PC-3 (cell line): Measurements from ENCODE around the gene SOWAHB. TPM values are rescaled to one million over a fixed set of nuclear protein-coding genes. Genes with fewer than 3 reads are reported as not detected.
A peak's percentile ranks its signal among the peaks of the same experiment; 100 is the strongest.

Experiments used
- ATAC-seq: fragments of 200-7000 bp; cut with Tn5 transposase; 2 replicates; pipeline ENCODE4 v1.9.1; 2020; ENCODE audit warnings: mild to moderate bottlenecking, moderate library complexity
- BruUV-seq: library from RNA; stranded (reverse); fragments of 400-500 nt; replicated peaks from 2 replicates; lab custom pipeline; 2021; lab: Mats Ljungman, UMichigan
- CTCF ChIA-PET: fragments of 300-600 bp; sonication (Branson Sonifier 250); formaldehyde crosslinking; loops from one replicate; lab custom pipeline; 2022; ENCODE audit warnings: antibody characterized with exemption; lab: Charles Lee
- POLR2A ChIA-PET: fragments of 300-600 bp; sonication (Branson Sonifier 250); formaldehyde crosslinking; loops from one replicate; lab custom pipeline; 2022; ENCODE audit warnings: antibody characterized with exemption; ENCODE audit not compliant: unreplicated experiment; lab: Charles Lee
- DNase-seq: peaks from one replicate; pipeline ENCODE4 v3.0.0-alpha.2; 2015
- H2AFZ ChIP-seq: fragments of 300-600 bp; sonication (generic); 2 replicates; pipeline ENCODE4 v1.6.0; 2016; ENCODE audit warnings: antibody characterized with exemption, low read length
- H3F3A ChIP-seq: fragments of 300-600 bp; sonication (generic); one replicate; pipeline ENCODE4 v1.6.0; 2017; ENCODE audit warnings: antibody characterized with exemption, low read length, control low read depth, mild to moderate bottlenecking; ENCODE audit not compliant: unreplicated experiment
- H3K27ac ChIP-seq: fragments of 300-600 bp; sonication (generic); 2 replicates; pipeline ENCODE4 v1.5.1; 2016; ENCODE audit warnings: mild to moderate bottlenecking, low read length
- H3K27me3 ChIP-seq: fragments of 300-600 bp; sonication (generic); 2 replicates; pipeline ENCODE4 v1.6.1; 2016; ENCODE audit warnings: low read length, mixed read lengths
- H3K36me3 ChIP-seq: fragments of 300-600 bp; sonication (generic); 2 replicates; pipeline ENCODE4 v1.6.1; 2016; ENCODE audit warnings: low read depth, mixed run types, low read length, mixed read lengths
- H3K4me1 ChIP-seq: fragments of 300-600 bp; sonication (generic); 2 replicates; pipeline ENCODE4 v1.5.1; 2016; ENCODE audit warnings: low read length; ENCODE audit not compliant: insufficient read depth
- H3K4me2 ChIP-seq: fragments of 300-600 bp; sonication (generic); 2 replicates; pipeline ENCODE4 v1.6.0; 2016; ENCODE audit warnings: low read length
- H3K4me3 ChIP-seq: fragments of 300-600 bp; sonication (generic); 2 replicates; pipeline ENCODE4 v1.5.1; 2016; ENCODE audit warnings: mild to moderate bottlenecking, low read length, mixed read lengths
- H3K79me2 ChIP-seq: fragments of 300-600 bp; sonication (generic); 2 replicates; pipeline ENCODE4 v1.6.1; 2017; ENCODE audit warnings: low read length, mixed read lengths
- H3K9ac ChIP-seq: fragments of 300-600 bp; sonication (generic); 2 replicates; pipeline ENCODE4 v1.6.0; 2016; ENCODE audit warnings: mild to moderate bottlenecking, low read length
- H3K9me2 ChIP-seq: fragments of 300-600 bp; sonication (generic); replicated peaks from 2 replicates; pipeline ENCODE4 v1.6.1; 2016; ENCODE audit warnings: mixed run types, low read length, mixed read lengths
- H3K9me3 ChIP-seq: fragments of 300-600 bp; sonication (generic); 2 replicates; pipeline ENCODE4 v1.6.1; 2016; ENCODE audit warnings: low read length, mixed read lengths
- H4K20me1 ChIP-seq: fragments of 300-600 bp; sonication (generic); 2 replicates; pipeline ENCODE4 v1.6.1; 2016; ENCODE audit warnings: low read length, mixed read lengths
- CTCF ChIP-seq: fragments of 300-600 bp; sonication (generic); conservative IDR thresholded peaks from 2 replicates; pipeline ENCODE4 v1.5.1; 2017; ENCODE audit warnings: antibody characterized with exemption, low read depth, mild to moderate bottlenecking, low read length
- EZH2 ChIP-seq: fragments of 300-600 bp; sonication (generic); IDR thresholded peaks from one replicate; pipeline ENCODE4 v1.6.1; 2017; ENCODE audit warnings: antibody characterized with exemption, mild to moderate bottlenecking, low read length; ENCODE audit not compliant: unreplicated experiment
- EZH2phosphoT487 ChIP-seq: fragments of 300-600 bp; sonication (generic); IDR thresholded peaks from 2 replicates; pipeline ENCODE4 v1.6.1; 2018; ENCODE audit warnings: mild to moderate bottlenecking, antibody characterized with exemption, low read length, borderline replicate concordance
- intact Hi-C: fragments of 100-400 bp; cut with micrococcal nuclease; formaldehyde crosslinking; loops from 2 replicates; pipeline ENCODE4 v1.9.0; 2023
- total RNA-seq: library from RNA; depleted of rRNA; stranded (reverse); fragments of >200 nt; gene quantifications from 2 replicates; pipeline ENCODE4 v1.2.3, GENCODE V29; 2014

The SOWAHB gene
- total RNA-seq, 1 experiment from 2014 or later = 4.8 TPM

GRCh38 chr4:76858319-76858718 lies 39.6 kb downstream of the SOWAHB start:
- Histone ChIP-seq H3K4me2 (no peak overlapping the region), H3K9me3 (no peaks in the 10 kb centered on the region), H3K27me3 (no peaks in the 10 kb centered on the region), H3K4me3 (no peak overlapping the region), H3K36me3 (no peaks in the 10 kb centered on the region), H2AFZ (no peak overlapping the region), H3K4me1 (peaks cover 9% of the 10 kb centered on the region), H3K9ac (no peak overlapping the region), H3K9me2 (no peaks in the 10 kb centered on the region), H3K27ac (no peak overlapping the region), H3K79me2 (no peaks in the 10 kb centered on the region), H3F3A (no peaks in the 10 kb centered on the region), H4K20me1 (no peaks in the 10 kb centered on the region)
- CTCF ChIA-PET = no interaction called here
- DNase-seq (no peak), ATAC-seq (no peak)
- BruUV-seq = no TSS peak
- TF ChIP-seq EZH2phosphoT487 (no peak), CTCF (no peak), EZH2 (no peak)
- POLR2A ChIA-PET = no interaction called here
- intact Hi-C loops = no loop called here

GRCh38 chr4:76857074-76857409 lies 40.9 kb downstream of the SOWAHB start:
- ChIA-PET CTCF (no interaction called here), POLR2A (no interaction called here)
- no peak overlapping the region for H3K4me3 ChIP-seq
- no peak overlapping the region for H3K9ac ChIP-seq
- ATAC-seq = no peak
- peaks cover 9% of the 10 kb centered on the region for H3K4me1 ChIP-seq
- no peaks in the 10 kb centered on the region for H4K20me1 ChIP-seq
- no peak overlapping the region for H2AFZ ChIP-seq
- H3K36me3 ChIP-seq = no peaks in the 10 kb centered on the region
- H3K79me2 ChIP-seq = no peaks in the 10 kb centered on the region
- TF ChIP-seq EZH2 (no peak), CTCF (no peak), EZH2phosphoT487 (no peak)
- no peak overlapping the region for H3K4me2 ChIP-seq
- no peaks in the 10 kb centered on the region for H3K9me2 ChIP-seq
- BruUV-seq = no TSS peak
- H3F3A ChIP-seq = no peaks in the 10 kb centered on the region
- DNase-seq = no peak
- H3K9me3 ChIP-seq = no peaks in the 10 kb centered on the region
- H3K27me3 ChIP-seq = no peaks in the 10 kb centered on the region
- intact Hi-C loops = no loop called here
- no peak overlapping the region for H3K27ac ChIP-seq

- DNase-seq (peak; percentile 2), ATAC-seq (peak; percentile 60)
- Histone ChIP-seq H3K9ac (no peak overlapping the region), H3K4me1 (peaks cover 9% of the 10 kb centered on the region), H3K36me3 (no peaks in the 10 kb centered on the region), H3K4me3 (no peak overlapping the region), H3K27ac (no peak overlapping the region), H3K9me2 (no peaks in the 10 kb centered on the region), H3K79me2 (no peaks in the 10 kb centered on the region), H3K27me3 (no peaks in the 10 kb centered on the region), H3K9me3 (no peaks in the 10 kb centered on the region), H3K4me2 (no peak overlapping the region), H2AFZ (no peak overlapping the region), H3F3A (no peaks in the 10 kb centered on the region), H4K20me1 (no peaks in the 10 kb centered on the region)
- TF ChIP-seq CTCF (no peak), EZH2phosphoT487 (no peak), EZH2 (no peak)
- CTCF ChIA-PET = no interaction called here
- intact Hi-C loops = no loop called here
- POLR2A ChIA-PET = no interaction called here
- no TSS peak for BruUV-seq
Measured at GRCh38 chr4:76856243-76857073, 41.5 kb downstream of the SOWAHB start.
